Nephron (organoid): ENCODE measurements around the gene WAC.

Experiments used
- H3K27ac Mint-ChIP-seq, 3 experiments: 2 replicates each; pipeline ENCODE4 v1.8.0; 2020; ENCODE audit warnings: mixed read lengths in 3 of 3, mild to moderate bottlenecking in 2 of 3, moderate library complexity in 1 of 3
- H3K27me3 Mint-ChIP-seq: 2 replicates; pipeline ENCODE4 v1.8.0; 2021; ENCODE audit warnings: low read depth, mild to moderate bottlenecking, moderate library complexity, mixed read lengths
- H3K36me3 Mint-ChIP-seq: 2 replicates; pipeline ENCODE4 v1.8.0; 2020; ENCODE audit warnings: low read depth, mixed read lengths
- H3K4me1 Mint-ChIP-seq: 2 replicates; pipeline ENCODE4 v1.8.0; 2020; ENCODE audit warnings: mixed read lengths
- H3K4me3 Mint-ChIP-seq, 3 experiments: 2 replicates each; pipeline ENCODE4 v1.8.0; 2020; ENCODE audit warnings: mild to moderate bottlenecking in 3 of 3, mixed read lengths in 3 of 3, moderate library complexity in 2 of 3
- H3K9me3 Mint-ChIP-seq: 2 replicates; pipeline ENCODE4 v1.8.0; 2020; ENCODE audit warnings: mixed read lengths
- CTCF ChIP-seq, 3 experiments: fragments of 200-600 bp; sonication (generic); IDR thresholded peaks; one replicate each; pipeline ENCODE4 v1.5.0; 2021; ENCODE audit warnings: antibody characterized with exemption in 3 of 3; ENCODE audit not compliant: unreplicated experiment in 3 of 3

Gene WAC

GRCh38 chr10:28616514-28616913, 83.6 kb downstream of the WAC start:
- H3K36me3 Mint-ChIP-seq, result peaks cover 80% of the 10 kb centered on the region
- H3K4me3 Mint-ChIP-seq, result no peak overlapping the region
- no peak overlapping the region for H3K27ac Mint-ChIP-seq
- TF ChIP-seq CTCF (IDR thresholded peaks at IDR 0.05; ENCODE audit: unreplicated experiment in 3 of 3), result no peak
- no peaks in the 10 kb centered on the region for H3K27me3 Mint-ChIP-seq
- H3K4me1 Mint-ChIP-seq, result no peaks in the 10 kb centered on the region
- no peaks in the 10 kb centered on the region for H3K9me3 Mint-ChIP-seq

GRCh38 chr10:28619455-28619854, 86.5 kb downstream of the WAC start:
- H3K27me3 Mint-ChIP-seq, result no peaks in the 10 kb centered on the region
- H3K36me3 Mint-ChIP-seq, result peaks cover 68% of the 10 kb centered on the region
- no peaks in the 10 kb centered on the region for H3K9me3 Mint-ChIP-seq
- H3K4me1 Mint-ChIP-seq, result no peaks in the 10 kb centered on the region
- H3K4me3 Mint-ChIP-seq, result no peak overlapping the region
- no peak overlapping the region for H3K27ac Mint-ChIP-seq
- TF ChIP-seq CTCF (IDR thresholded peaks at IDR 0.05; ENCODE audit: unreplicated experiment in 3 of 3), result no peak

- Mint-ChIP-seq H3K27ac (no peak overlapping the region), H3K4me1 (no peaks in the 10 kb centered on the region)
Observed at GRCh38 chr10:28620251-28620650, 87.3 kb downstream of the WAC start.

GRCh38 chr10:28623483-28623882, 90.6 kb downstream of the WAC start:
- no peak overlapping the region for H3K4me3 Mint-ChIP-seq
- peaks cover 39% of the 10 kb centered on the region for H3K36me3 Mint-ChIP-seq
- no peaks in the 10 kb centered on the region for H3K4me1 Mint-ChIP-seq
- no peaks in the 10 kb centered on the region for H3K9me3 Mint-ChIP-seq
- H3K27ac Mint-ChIP-seq, result no peak overlapping the region
- no peak for TF ChIP-seq CTCF (IDR thresholded peaks at IDR 0.05; ENCODE audit: unreplicated experiment in 3 of 3)
- H3K27me3 Mint-ChIP-seq, result peaks cover 3% of the 10 kb centered on the region

More at GRCh38 chr10:28620251-28620650, 87.3 kb downstream of the WAC start:
- no peaks in the 10 kb centered on the region for H3K27me3 Mint-ChIP-seq
- H3K4me3 Mint-ChIP-seq, result no peak overlapping the region
- H3K36me3 Mint-ChIP-seq, result peaks cover 60% of the 10 kb centered on the region
- no peak for TF ChIP-seq CTCF (IDR thresholded peaks at IDR 0.05; ENCODE audit: unreplicated experiment in 3 of 3)
- H3K9me3 Mint-ChIP-seq, result no peaks in the 10 kb centered on the region

- H3K4me1 Mint-ChIP-seq, result no peaks in the 10 kb centered on the region
- peaks cover 9% of the 10 kb centered on the region for H3K27me3 Mint-ChIP-seq
- no peak overlapping the region for H3K27ac Mint-ChIP-seq
- H3K36me3 Mint-ChIP-seq, result peaks cover 34% of the 10 kb centered on the region
- no peak overlapping the region for H3K4me3 Mint-ChIP-seq
- H3K9me3 Mint-ChIP-seq, result no peaks in the 10 kb centered on the region
- no peak for TF ChIP-seq CTCF (IDR thresholded peaks at IDR 0.05; ENCODE audit: unreplicated experiment in 3 of 3)
Observed at GRCh38 chr10:28624351-28624750, 91.4 kb downstream of the WAC start.

- Mint-ChIP-seq H3K4me1 (no peaks in the 10 kb centered on the region), H3K9me3 (no peaks in the 10 kb centered on the region), H3K36me3 (peaks cover 14% of the 10 kb centered on the region), H3K27me3 (peaks cover 14% of the 10 kb centered on the region), H3K27ac (no peak overlapping the region), H3K4me3 (no peak overlapping the region)
- no peak for TF ChIP-seq CTCF (IDR thresholded peaks at IDR 0.05; ENCODE audit: unreplicated experiment in 3 of 3)
Observed at GRCh38 chr10:28627102-28627501, 94.2 kb downstream of the WAC start.
